ENCODE results near the gene KRTAP10-5.
A peak's percentile ranks its signal among the peaks of the same experiment; 100 is the strongest.
"Not testable (repeated sequence)": the region's sequence is repeated elsewhere in the genome, so short reads cannot be mapped to it uniquely, and the experiment has no call there.

The KRTAP10-5 gene

DNA sequence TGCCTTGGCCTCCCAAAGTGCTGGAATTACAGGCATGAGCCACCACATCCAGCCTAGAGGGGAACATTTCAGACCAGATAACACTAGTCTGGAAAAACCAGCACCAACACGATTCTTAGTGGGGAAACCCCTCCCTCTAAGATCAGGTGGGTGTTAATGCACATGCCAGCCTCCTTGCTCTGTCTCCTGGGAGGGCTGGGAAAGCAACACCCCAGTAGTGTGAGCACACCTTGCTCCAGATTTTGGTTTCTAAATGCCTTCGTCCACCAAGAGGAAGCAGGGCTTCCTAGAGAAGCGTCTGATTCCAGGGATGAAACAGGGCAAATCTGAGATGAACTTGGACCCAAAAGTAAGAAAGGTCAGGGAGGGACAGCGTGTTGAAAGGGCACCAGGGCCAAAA lies 9.1 kb downstream of the KRTAP10-5 start:
- no peak for DNase-seq

DNA sequence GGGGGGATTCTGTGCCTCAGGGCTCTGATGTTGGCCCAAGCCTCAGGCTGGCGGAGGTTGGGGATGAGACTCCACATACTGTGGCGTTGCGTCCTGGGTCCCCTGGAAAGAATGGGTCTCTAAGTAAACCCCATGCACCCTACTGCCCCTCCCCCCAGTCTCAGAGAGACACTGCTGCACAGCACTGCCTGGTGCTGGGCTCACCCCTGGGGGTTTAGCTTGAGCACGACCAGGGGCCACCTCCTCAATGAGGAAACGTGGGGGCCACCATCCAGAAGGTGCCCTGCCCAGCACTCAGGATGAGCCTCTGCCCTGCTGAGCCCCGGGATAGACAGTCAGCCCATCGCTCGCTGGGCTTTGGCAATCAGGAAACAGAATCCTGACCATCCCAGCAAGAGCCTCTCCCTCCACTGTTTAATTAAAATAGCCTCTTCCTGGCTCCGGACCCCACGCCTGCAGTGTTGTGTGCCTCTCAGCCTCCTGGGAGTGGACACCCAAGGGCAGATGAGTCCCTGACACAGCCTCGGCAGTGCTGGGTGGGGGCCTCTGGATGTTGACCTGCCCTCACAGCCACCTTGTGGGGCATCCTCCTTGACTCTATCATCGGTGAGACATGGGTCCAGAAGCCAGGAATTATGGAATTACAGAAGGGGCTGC lies 10.4 kb downstream of the KRTAP10-5 start:
- DNase-seq: no peak

DNA sequence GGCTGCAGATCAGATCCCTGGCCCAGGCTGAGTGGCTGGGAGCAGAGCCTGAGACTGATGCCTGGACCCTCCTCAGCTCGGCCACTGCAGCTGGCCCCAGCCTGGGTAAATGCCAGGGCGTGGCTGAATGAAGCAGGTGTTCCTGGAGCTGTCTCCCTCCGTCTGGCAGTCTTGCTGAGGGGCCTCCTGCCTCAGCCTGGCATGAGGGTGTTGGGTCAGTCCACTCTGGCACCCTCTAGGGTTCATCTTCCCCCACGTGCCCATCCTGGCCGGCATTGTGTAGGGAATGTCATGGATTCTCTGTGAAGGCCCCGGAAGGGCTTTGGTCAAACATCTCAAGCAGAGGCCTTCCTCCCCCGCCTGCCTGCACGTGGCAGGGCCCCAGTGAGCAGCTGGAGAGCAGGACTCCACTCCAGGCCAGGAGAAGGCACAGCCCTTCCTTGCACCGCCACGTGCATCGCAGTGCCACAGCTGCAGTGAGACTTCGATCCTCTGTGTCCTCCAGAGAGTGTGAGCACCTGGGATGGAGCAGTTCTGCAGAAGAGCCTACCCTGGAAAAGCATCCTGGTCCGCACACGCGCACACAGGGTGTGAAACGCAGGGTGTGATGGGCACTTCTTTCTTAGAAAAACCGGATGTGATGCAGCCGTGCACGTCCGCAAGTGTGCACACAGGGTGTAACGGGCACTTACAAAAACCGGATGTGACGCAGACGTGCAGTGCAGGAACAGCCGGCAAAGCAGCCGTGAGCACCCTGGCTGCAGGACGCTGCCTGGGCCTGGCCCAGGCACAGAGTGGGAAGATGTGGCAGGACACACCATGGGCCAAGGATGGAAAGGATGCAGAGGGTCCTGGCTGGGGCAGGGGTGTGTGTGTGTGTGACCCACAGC lies 11.5 kb downstream of the KRTAP10-5 start:
- no peak for DNase-seq

DNA sequence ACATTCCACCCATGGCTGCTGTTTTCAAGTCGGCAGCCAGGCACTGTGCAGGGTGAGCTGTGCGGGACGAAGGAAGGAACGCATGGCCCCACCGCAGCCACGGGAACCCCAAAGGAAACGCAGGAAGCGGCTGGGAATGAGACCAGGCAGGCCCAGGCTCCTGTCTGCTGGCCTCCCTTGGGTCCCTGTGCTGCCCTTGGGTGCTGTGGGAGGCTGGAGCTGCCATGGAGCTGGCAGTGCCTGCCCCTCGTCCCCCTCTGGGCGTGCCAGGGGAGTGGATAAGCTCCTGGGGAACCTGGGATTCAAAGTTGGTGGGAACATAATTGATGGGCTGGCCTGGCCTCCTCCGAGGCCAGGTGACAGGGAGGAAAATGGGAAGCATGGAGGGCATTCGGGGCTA lies 12.1 kb downstream of the KRTAP10-5 start:
- DNase-seq: no peak

DNA sequence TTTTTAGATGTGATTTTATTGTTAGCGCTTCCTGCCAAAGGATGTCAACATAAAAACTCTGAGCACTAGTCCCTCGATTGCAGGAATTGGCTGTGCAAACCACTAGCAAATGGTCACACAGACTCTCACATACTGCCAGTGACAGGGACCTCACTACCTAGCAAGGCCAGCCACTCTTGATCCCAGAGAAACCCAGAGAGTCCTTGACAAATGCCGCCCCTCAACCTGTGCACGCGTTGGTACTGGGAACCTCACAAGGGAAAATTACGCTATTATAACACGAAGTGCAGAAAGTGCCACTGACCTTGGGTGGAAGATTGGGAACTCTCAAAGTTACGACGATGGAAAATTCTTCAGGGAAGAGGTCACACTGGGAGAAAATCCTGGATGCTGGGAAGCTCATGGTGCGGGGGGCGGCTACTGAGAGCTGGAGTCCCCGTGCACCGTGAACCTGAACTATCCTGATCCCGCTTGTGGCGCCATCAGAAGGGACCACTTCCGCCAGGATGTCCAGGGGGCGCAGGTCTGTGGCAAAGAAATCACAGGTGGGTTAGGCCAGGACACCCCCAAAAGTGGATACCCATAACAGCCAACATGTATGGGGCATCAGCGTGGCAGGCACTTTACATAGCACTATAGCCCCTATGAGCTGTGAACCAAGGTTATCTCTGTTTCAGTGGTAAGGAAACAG lies 12.8 kb downstream of the KRTAP10-5 start:
- DNase-seq: no peak

DNA sequence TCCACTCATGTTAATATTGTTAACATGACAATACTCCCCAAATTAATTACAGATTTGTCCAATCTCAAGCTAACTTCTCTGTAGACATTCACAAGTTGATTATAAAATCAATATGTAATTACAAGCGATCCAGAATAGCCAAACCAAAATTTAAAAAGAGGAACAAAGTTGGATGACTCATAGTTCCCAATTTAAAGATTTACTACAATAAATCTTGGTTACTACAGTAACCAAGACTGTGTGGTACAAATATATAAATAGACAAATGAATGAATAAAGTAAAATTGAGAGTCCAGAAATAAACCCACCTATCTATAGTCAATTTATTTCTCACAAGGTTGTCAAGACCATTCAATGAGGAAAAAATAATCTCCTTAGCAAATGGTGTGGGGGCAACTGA lies 14.0 kb downstream of the KRTAP10-5 start:
- peak; percentile 48 for DNase-seq

DNA sequence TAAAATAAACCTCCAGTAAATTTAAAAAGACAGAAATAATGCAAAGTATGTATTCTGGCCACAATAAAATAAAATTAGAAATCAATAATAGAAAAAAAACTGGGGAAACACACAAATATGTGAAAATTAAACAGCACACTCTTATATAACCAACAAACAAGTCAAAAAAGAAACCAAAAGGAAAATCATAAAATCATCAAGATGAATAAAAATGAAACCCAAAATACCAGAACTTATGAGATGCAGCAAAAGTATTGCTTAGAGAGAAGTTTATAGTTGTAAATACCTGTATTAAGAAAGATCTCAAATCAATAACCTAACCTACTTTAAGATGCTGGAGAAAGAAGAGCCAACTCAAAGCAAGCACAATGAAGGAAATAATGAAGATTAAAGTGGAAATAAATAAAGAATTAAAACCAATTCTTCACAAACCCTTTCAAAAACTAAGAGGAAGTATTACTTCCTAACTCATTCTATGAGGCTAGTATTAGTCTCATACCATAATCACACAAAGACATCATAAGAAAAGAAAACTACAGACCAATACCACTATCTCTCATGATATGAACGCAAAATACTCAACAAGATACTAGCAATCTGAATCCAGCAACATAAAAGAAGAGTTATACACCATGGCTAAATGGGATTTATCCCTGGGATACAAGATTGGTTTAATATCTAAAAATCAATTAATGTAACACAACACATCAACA lies 15.4 kb downstream of the KRTAP10-5 start:
- DNase-seq: no peak

DNA sequence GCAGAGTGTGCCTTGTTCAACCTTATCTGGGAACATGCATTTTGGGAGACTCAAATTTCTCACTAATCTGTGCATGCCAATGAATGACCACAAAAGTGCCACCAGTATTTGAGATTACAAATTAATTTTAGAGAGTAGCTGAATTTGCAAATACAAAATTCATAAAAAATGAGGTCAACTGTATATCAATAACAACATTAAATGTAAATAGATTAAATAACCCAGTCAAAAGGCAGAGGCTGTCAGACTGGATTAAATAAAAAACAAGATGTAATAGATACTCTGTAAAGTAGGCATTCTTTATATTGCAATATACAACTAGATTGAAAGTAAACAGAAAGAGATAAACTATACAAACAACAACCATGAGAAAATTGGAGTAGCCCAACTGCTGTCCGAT lies 16.3 kb downstream of the KRTAP10-5 start:
- no peak for DNase-seq

DNA sequence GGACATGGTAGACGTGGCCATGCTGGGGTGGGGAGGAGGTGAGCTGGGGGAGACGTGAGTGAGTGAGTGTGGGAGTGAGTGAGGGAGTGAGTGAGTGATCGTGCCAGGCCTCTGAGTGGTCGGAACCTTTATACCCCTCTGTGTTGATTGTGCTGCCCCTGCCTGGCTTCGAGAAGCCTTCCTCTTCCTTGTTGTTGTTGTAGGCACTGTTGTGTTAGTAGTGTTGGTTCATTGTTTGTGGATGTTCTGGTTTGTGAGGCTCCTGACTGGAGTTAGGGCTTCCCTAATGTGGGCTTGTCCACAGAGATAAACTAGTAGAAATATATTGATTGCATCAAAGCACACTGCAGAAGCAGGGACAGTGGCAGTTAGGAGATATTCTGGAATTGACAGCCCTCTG lies 21.7 kb downstream of the KRTAP10-5 start, which contains the start of gene KRTAP10-3:
Gene KRTAP10-3, minus strand, starts transcription at position 101 of the 400 bp plus-strand sequence. Its CDS starts 80 bp downstream, at position 21.
- no peak for DNase-seq

DNA sequence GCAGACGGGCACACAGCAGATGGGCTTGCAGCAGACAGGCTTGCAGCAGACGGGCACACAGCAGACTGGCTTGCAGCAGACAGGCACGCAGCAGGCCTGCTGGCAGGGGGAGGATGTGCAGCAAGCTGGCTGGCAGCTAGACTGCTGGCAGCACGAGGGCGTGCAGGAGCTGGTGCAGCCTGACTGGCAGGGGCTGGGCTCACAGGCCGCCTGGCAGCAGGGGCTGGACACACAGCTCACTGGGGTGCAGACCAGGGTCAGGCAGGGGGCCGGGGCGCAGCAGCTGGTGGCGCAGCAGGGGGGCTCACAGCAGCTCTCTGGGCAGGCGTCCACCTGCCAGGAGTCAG lies 22.1 kb downstream of the KRTAP10-5 start:
- DNase-seq: not testable (repeated sequence)

DNA sequence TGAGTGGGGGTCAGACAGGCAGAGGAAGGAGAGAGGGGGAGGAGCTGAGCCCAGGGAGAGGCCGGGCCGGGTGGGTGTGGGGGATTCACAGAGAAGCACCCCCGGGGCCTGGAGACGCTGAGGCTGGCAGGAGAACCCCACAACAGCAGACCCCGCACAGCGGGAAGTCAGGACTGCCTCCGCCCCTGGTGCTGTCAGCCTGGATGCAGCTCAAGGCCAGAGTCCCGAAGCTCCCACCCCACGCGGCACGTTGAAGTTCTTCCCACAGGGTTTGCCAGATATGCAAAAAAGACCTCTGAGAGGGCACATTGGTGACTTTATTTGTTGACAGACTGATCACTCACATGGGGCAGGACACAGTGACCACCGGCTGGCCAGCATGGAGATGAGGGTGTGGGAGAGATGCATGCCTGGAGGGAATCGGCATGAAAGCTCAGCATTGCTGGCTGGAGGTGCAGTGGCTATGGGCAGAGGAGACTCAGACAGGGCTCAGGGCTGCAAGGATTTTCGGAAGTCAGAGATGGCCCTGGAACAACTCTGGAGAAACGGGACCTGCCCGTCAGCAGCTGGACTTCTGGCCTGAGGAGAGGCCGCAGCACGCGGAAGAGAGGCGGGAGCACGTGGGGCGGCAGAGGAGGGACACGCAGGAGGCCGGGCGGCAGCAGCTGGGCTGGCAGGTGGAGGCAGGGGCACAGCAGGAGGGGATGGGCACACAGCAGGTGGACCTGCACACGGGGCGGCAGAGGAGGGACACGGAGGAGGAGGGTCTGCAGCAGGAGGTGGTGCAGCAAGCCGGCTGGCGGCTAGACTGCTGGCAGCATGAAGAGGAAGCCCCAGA lies 22.7 kb downstream of the KRTAP10-5 start:
- no peak for DNase-seq

DNA sequence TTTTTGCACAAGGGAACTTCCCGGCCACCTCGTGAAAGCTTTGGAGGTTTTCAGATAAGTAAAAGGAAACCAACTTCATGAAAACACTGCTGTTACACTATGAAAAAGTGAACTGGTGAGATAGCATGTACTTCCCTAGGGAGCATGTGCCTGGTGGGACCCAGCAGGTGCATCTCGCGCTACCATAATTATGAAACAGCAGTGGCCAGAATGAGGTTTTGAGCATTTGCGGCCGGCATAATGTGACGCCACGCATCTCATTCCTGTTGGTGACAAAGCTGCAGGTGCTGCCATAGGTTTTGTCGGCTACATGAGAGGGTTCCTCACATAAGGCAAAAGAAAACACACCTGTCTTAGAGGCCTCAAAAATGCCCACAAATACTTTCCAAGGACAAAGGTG lies 23.5 kb downstream of the KRTAP10-5 start:
- no peak for DNase-seq

DNA sequence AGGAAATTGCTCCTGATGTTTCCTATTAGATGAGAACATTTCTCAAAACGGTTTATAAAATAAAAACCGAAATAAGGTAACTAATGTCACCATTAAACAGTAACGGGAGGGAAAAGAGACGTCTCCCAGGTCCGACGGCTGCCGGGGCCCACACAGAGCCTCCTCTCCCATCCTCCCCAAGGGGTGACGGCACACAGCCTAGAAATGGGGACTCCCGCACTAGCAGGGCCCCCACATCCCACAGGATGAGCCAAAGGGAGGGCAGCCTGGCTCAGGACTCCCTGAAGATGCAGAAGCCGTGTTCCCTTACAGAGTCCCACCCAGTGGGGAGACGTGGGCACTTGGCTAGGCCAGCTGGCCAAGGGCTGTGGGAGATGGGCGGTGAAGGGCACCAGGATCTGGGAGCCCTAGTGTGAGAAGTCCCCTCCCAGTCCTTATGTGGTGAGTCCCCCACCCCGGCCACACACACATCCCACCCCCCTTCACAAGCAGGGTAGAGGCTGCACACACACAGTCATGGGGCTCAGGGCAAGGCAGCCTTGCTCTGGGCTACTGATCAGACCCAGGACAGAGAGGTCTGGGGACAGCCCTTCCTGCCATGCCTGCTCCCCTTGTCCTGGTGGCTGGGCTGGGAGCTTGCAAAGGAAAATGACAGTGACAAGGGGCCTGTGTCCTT lies 25.1 kb downstream of the KRTAP10-5 start:
- no peak for DNase-seq

DNA sequence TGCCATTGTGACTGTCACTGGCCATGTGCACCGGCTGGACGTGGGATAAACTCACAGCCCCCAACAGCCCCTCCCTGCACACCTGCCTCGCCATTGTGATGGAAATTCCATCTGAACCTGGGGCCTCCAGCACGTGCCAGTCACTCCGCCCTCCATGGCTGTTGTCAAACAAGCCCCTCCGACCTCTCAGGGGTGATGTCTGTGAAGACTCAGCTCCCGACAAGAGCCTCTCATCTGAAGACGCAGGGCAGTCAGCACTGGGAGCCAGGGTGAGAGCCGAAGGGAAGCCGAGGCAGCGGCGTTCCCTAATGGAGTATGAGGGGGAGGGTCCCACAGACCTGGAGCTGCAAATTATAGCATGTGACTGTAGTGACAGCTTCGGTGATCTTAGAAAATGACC lies 27.7 kb downstream of the KRTAP10-5 start:
- DNase-seq: no peak

DNA sequence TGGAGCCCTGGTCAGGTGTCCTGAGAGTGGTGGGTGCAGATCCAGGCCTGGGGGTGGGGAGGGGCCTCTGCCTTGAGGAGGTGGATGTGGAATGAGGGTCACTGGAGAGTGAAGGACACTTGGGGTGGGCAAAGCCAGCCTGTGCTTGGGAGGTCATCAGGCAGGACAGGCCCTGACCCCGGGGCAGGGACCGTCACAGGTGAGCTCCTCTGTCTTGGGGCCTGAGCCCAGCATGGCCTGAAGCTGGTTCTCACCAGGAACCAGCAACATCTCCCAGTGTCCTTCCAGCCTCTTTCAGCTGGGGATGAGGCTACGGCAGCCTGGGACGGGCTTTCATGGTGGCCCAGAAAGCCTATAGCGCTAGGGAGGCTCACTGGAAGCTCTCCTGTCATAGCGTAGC lies 28.3 kb downstream of the KRTAP10-5 start:
- no peak for DNase-seq

DNA sequence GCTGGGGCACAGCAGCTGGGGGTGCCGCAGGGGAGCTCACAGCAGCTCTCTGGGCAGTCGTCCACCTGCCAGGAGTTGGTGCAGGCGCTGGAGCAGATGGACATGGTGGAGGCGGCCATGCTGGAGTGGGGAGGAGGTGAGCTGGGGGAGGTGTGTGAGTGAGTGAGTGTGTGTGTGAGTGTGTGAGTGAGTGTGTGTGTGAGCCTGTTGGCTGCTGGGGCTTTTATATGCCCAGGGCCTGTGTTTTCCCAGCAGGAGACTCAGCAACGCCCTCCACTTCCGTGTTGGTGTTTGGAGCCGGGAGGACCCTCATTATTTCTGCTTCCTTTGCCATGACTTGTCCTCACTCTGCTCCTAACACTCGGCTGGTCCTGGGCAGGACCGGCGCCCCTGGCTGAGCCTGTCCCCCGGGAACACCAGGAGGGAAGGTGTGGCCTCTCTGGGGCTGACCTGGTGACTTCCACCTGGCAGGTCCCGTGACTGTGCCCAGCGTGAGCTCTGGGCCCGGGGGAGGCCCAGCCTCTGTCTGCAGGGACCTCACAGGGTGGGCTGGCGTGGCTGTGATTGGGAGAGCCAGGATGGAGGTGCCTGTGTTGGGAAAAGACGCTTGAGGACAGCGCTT lies 29.0 kb downstream of the KRTAP10-5 start, which contains the start of gene KRTAP10-2:
Gene KRTAP10-2, minus strand, starts transcription at position 166 of the 622 bp plus-strand sequence. Its CDS starts 47 bp downstream, at position 119.
- no peak for DNase-seq

DNA sequence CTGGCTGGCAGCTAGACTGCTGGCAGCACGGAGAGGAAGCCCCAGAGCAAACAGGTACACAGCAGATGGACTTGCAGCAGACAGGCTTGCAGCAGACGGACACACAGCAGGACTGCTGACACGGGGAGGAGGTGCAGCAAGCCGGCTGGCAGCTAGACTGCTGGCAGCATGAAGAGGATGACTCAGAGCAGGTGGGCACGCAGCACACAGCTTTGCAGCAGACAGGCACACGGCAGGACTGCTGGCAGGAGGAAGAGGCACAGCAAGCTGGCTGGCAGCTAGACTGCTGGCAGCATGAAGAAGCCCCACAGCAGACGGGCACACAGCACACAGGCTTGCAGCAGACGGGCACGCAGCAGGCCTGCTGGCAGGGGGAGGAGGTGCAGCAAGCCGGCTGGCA lies 29.6 kb downstream of the KRTAP10-5 start:
- no peak for DNase-seq

DNA sequence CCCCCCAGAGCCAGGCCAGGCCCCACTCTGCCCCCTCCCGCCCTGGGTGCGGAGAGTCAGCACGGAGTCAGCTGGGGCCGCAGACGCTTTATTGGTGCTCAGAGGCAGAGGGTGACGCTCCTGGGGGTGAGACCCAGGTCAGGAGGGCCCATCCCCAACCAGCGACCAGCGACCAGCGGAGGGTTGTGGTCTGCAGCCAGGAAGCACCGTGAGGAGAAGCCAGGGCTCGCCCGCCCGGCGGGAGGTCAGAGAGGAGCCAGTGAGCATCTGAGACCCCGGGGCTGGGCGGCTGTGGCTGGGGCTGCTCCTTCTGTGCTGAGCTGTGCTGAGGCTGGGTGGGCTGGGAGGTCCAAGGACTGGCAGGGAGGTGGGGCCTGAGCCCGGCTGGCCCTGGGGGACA lies 30.1 kb downstream of the KRTAP10-5 start:
- not testable (repeated sequence) for DNase-seq

DNA sequence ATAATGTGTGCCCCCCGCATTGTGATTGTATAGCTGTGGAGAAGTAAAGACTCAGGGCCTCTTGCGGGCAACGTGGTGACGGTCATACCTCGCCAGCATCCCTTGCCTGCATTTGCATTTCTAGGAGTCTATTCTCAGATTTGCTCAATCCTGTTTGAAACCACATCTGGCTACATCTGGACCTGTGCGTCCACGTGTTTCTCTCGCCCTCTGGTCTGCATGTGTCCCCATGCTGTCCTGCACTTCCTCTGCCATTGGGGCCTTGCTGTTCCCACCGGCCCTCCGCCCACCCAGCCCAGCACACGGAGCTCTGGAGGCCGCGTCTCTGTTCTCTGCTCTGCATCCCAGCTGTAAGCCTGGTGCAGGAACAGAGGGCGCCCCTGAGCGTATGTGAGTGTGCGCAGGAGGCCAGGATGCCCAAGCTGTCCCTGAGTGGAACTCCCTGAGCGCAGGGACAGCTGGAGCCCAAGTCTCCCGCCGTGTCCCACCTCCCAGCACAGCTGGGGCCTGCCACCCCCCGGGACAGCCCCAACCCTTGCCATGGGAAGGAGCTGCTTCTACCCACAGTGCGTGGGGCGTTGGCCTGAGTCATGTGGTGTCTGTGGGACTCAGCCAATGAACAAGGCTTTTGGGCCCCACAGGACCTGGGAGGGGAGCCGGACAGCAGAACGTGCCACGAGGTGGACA lies 30.7 kb downstream of the KRTAP10-5 start:
- no peak for DNase-seq

DNA sequence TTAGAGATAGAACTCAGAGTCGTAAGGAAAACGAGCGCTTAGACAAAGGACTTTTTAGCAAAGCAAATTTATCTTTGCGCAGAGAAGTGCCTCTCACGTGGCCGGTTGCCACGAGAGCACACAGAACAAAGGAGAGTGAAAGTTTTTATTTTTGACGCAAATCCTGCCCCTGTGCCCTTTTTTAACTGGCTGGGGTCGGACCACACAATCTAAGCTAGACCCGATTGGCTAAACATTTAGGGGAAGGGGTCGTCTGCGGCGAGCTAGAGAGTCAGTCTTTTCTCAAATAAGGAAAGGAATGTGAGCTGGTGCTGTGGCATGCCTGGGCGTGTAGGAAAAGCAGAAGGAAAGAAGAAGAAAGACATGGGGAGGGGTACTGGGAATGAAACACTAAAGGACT lies 31.5 kb downstream of the KRTAP10-5 start:
- DNase-seq: no peak
